Effector memory CD8-positive, alpha-beta T cell (primary cell): ENCODE measurements around the gene SRC.

ENCODE experiments used
- ATAC-seq: fragments of 150-1000 bp; cut with Tn5 transposase; replicated peaks from 2 replicates; pipeline ENCODE4 v1.10.0; 2021; ENCODE audit warnings: mild to moderate bottlenecking, moderate library complexity
- DNase-seq, 3 experiments: peaks; one replicate each; pipeline ENCODE4 v3.0.0; 2021
- H3K27ac Mint-ChIP-seq, 2 donors: one replicate each; pipeline ENCODE4 v1.8.0; 2022; ENCODE audit warnings: mild to moderate bottlenecking in 2 of 2, mixed read lengths in 2 of 2, moderate library complexity in 2 of 2
- H3K27me3 Mint-ChIP-seq, 2 donors: one replicate each; pipeline ENCODE4 v1.8.0; 2022; ENCODE audit warnings: mixed read lengths in 2 of 2
- H3K36me3 Mint-ChIP-seq: one replicate; pipeline ENCODE4 v1.8.0; 2022; ENCODE audit warnings: mild to moderate bottlenecking, moderate library complexity, mixed read lengths; ENCODE audit not compliant: insufficient read depth
- H3K4me1 Mint-ChIP-seq, 2 donors: one replicate each; pipeline ENCODE4 v1.8.0; 2022; ENCODE audit warnings: low read depth in 2 of 2, mixed read lengths in 2 of 2
- H3K4me3 Mint-ChIP-seq, 2 donors: one replicate each; pipeline ENCODE4 v1.8.0; 2022; ENCODE audit warnings: mild to moderate bottlenecking in 2 of 2, mixed read lengths in 2 of 2, moderate library complexity in 2 of 2
- H3K9me3 Mint-ChIP-seq, 2 donors: one replicate each; pipeline ENCODE4 v1.8.0; 2022; ENCODE audit warnings: mixed read lengths in 2 of 2

Gene SRC

GRCh38 chr20:37353285-37353849 is 7.4 kb downstream of the SRC start:
- Mint-ChIP-seq H3K4me3 (no peak overlapping the region), H3K4me1 (peaks cover 15 to 16% of the 10 kb centered on the region in 2 donors), H3K9me3 (no peaks in the 10 kb centered on the region), H3K36me3 (no peaks in the 10 kb centered on the region), H3K27me3 (no peaks in the 10 kb centered on the region), H3K27ac (no peak overlapping the region)
- DNase-seq (no peak), ATAC-seq (no peak)

GRCh38 chr20:37354210-37355195 is 8.6 kb downstream of the SRC start:
- Mint-ChIP-seq H3K27ac (no peak overlapping the region), H3K4me3 (no peak overlapping the region), H3K36me3 (no peaks in the 10 kb centered on the region), H3K27me3 (no peaks in the 10 kb centered on the region), H3K9me3 (no peaks in the 10 kb centered on the region), H3K4me1 (peaks cover 14 to 16% of the 10 kb centered on the region in 2 donors)
- DNase-seq (no peak), ATAC-seq (no peak)

GRCh38 chr20:37355252-37356180 is 9.6 kb downstream of the SRC start:
- no peak for DNase-seq
- H3K4me1 Mint-ChIP-seq: peaks cover 12 to 16% of the 10 kb centered on the region in 2 donors
- peak overlapping the region in 1 of 2 donors; percentile 66 for H3K27ac Mint-ChIP-seq
- H3K4me3 Mint-ChIP-seq: no peak overlapping the region
- no peaks in the 10 kb centered on the region for H3K27me3 Mint-ChIP-seq
- H3K36me3 Mint-ChIP-seq: no peaks in the 10 kb centered on the region
- no peaks in the 10 kb centered on the region for H3K9me3 Mint-ChIP-seq
- no peak for ATAC-seq

- Mint-ChIP-seq H3K9me3 (no peaks in the 10 kb centered on the region), H3K4me3 (no peak overlapping the region), H3K27ac (peak overlapping the region in 1 of 2 donors; percentile 66), H3K4me1 (peaks cover 12 to 16% of the 10 kb centered on the region in 2 donors), H3K27me3 (no peaks in the 10 kb centered on the region), H3K36me3 (no peaks in the 10 kb centered on the region)
- DNase-seq: no peak
- no peak for ATAC-seq
Observed at GRCh38 chr20:37356387-37356786, 10.4 kb downstream of the SRC start.

- Mint-ChIP-seq H3K27me3 (no peaks in the 10 kb centered on the region), H3K4me1 (peaks cover 10 to 16% of the 10 kb centered on the region in 2 donors), H3K27ac (peak overlapping the region in 1 of 2 donors; percentile 71), H3K36me3 (no peaks in the 10 kb centered on the region), H3K9me3 (no peaks in the 10 kb centered on the region), H3K4me3 (no peak overlapping the region)
- DNase-seq (no peak), ATAC-seq (no peak)
Observed at GRCh38 chr20:37356961-37357371, 11.0 kb downstream of the SRC start.

- Mint-ChIP-seq H3K4me1 (peaks cover 10 to 16% of the 10 kb centered on the region in 2 donors), H3K9me3 (no peaks in the 10 kb centered on the region), H3K36me3 (no peaks in the 10 kb centered on the region), H3K27ac (peak overlapping the region in 1 of 2 donors; percentile 71), H3K4me3 (no peak overlapping the region), H3K27me3 (no peaks in the 10 kb centered on the region)
- ATAC-seq: no peak
- DNase-seq: no peak
Observed at GRCh38 chr20:37357481-37358365, 11.8 kb downstream of the SRC start.

- Mint-ChIP-seq H3K4me1 (peaks cover 10 to 16% of the 10 kb centered on the region in 2 donors), H3K27ac (peak overlapping the region in 1 of 2 donors; percentile 39), H3K4me3 (no peak overlapping the region), H3K27me3 (no peaks in the 10 kb centered on the region), H3K9me3 (no peaks in the 10 kb centered on the region), H3K36me3 (no peaks in the 10 kb centered on the region)
- DNase-seq: no peak
- no peak for ATAC-seq
Observed at GRCh38 chr20:37358366-37359150, 12.6 kb downstream of the SRC start.

- Mint-ChIP-seq H3K9me3 (no peaks in the 10 kb centered on the region), H3K27me3 (no peaks in the 10 kb centered on the region), H3K4me1 (peaks cover 10 to 16% of the 10 kb centered on the region in 2 donors), H3K4me3 (no peak overlapping the region), H3K27ac (peak overlapping the region in 1 of 2 donors; percentile 39), H3K36me3 (no peaks in the 10 kb centered on the region)
- no peak for DNase-seq
- no peak for ATAC-seq
Observed at GRCh38 chr20:37359331-37359730, 13.4 kb downstream of the SRC start.

GRCh38 chr20:37359836-37360235 is 13.9 kb downstream of the SRC start:
- H3K9me3 Mint-ChIP-seq: no peaks in the 10 kb centered on the region
- no peaks in the 10 kb centered on the region for H3K36me3 Mint-ChIP-seq
- H3K27me3 Mint-ChIP-seq: no peaks in the 10 kb centered on the region
- no peak overlapping the region for H3K4me3 Mint-ChIP-seq
- peak overlapping the region in 1 of 2 donors; percentile 45 for H3K27ac Mint-ChIP-seq
- no peak for ATAC-seq
- peaks cover 10 to 16% of the 10 kb centered on the region in 2 donors for H3K4me1 Mint-ChIP-seq
- no peak for DNase-seq

GRCh38 chr20:37360391-37361115 is 14.6 kb downstream of the SRC start:
- H3K4me1 Mint-ChIP-seq: peaks cover 7 to 12% of the 10 kb centered on the region in 2 donors
- no peaks in the 10 kb centered on the region for H3K9me3 Mint-ChIP-seq
- no peaks in the 10 kb centered on the region for H3K27me3 Mint-ChIP-seq
- peak overlapping the region in 1 of 2 donors; percentile 45 for H3K27ac Mint-ChIP-seq
- DNase-seq: no peak
- no peak overlapping the region for H3K4me3 Mint-ChIP-seq
- no peak for ATAC-seq
- no peaks in the 10 kb centered on the region for H3K36me3 Mint-ChIP-seq

GRCh38 chr20:37361336-37361735 is 15.4 kb downstream of the SRC start:
- Mint-ChIP-seq H3K4me1 (peaks cover 4 to 5% of the 10 kb centered on the region in 2 donors), H3K4me3 (no peak overlapping the region), H3K36me3 (peaks cover under 1% of the 10 kb centered on the region), H3K27me3 (no peaks in the 10 kb centered on the region), H3K27ac (no peak overlapping the region), H3K9me3 (no peaks in the 10 kb centered on the region)
- ATAC-seq (no peak), DNase-seq (no peak)
